Activated CD4-positive, alpha-beta T cell treated with anti-CD3 and anti-CD28 coated beads, Interleukin-2, amount 50 U/mL, for 16 hours (primary cell): ENCODE measurements around the gene URM1.
A peak's percentile ranks its signal among the peaks of the same experiment; 100 is the strongest.
"Not testable (repeated sequence)": the region's sequence is repeated elsewhere in the genome, so short reads cannot be mapped to it uniquely, and the experiment has no call there.

Source experiments
- DNase-seq: peaks from one replicate; pipeline ENCODE4 v3.0.0-alpha.2; 2020

URM1 gene

DNA sequence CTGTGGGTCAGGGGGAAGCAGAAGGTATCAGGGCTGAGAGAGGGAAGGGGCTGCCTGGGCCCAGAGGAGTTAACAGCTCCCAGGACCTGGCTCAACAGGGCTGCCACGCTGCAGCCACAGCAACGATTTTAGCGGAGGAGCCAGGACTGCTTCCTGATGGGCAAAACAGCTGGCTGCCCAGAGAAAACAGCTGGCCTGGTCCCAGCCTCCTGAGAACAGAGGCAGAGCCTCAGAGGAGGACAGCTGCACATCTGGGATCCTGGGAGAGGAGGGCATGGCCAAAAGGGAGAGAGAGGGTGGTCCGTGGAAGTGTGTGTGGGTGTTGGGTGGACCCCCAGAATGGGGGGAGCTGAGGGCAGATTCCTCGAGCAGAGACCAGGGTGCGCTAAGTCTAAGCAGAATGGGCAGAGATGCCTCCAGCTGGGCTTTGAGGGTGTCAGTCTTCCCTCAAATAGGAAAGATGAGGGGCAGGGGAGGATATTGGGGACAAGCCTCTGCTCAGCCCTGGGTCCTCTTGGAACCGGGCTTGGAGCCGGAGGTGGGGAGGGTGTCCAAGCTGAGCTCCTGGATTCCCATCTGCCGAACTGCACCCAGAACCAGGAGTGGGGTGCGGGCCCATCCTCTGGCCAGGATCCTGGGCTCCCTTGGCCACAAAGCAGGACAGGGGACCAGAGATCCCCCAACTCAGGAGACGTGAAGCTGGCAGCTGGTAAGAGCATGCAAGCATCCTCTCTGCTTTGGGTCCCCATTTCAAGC, 40.4 kb downstream of the URM1 start:
- DNase-seq = no peak

DNA sequence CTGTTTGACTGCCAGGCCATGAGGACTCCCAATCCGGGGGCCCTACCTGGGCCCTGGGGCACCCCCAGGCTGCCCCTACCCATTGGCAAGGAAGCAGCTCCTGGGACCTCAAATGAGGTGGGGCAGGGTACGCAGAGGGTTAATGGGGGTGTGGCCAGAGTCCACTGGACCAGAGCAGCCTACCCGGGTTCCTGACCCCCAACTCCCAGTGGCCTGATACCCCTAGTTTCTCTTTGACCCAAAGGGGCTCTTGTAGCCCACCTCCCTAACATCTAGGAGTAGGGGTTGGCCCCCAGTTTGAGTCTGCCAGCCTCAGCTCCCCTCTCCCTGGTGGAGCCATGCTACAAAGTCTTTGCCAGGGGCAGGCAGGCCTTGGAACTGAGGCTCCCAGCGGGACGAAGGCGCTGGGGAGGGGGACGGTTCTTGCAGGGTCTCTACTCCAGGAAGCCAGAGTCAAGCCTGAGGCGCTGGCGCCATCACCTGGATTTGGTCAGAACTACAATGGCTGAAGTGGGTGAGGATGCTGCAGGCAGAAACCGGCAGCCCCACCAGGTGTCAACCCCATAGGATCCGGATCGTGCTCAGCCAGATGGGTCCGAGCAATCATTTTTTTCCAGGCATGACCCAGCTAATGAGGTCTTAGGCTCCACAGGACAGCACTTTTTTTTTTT, 41.1 kb downstream of the URM1 start:
- peak; percentile 44 for DNase-seq

DNA sequence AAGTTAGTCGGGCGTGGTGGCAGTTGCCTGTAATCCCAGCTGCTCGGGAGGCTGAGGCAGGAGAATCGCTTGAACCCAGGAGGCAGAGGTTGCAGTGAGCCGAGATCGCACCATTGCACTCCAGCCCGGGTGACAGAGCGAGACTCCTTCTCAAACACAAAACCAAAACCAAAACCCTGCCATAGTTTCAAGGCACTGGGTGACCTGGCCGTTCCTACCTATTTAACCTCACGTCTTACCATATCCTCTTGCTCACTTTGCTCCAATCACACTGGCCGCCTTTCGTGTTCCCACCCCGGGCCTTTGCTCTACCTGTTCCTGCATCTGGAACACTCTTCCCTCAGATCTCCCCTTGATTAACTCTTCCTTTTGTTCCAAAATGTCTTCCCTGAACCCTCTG, 42.6 kb downstream of the URM1 start:
- DNase-seq = not testable (repeated sequence)

- DNase-seq = no peak
Measured at GRCh38 chr9:128414461-128414860, 43.3 kb downstream of the URM1 start.

DNA sequence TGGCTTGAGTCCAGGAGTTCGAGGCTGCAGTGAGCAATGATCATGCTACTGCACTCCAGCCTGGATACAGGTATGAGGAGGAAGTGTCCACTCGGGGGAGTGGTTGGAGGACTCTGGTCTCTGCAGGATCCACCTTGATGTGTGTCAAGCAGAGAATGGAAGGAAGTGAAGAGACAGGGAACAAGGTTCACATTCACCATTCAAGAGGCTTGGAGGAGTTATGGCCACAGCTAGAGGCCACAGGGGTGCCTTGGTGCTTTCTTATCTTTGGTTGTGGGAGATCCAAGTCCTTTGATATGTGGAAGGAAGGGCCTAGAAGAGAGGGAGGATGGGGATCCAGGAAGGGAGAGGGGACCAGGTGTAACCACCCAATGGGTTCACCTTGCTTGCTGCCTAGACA, 44.1 kb downstream of the URM1 start:
- DNase-seq = no peak

- DNase-seq = no peak
Measured at GRCh38 chr9:128416014-128416413, 44.8 kb downstream of the URM1 start.

GRCh38 chr9:128416432-128417019, 45.4 kb downstream of the URM1 start:
- no peak for DNase-seq

DNA sequence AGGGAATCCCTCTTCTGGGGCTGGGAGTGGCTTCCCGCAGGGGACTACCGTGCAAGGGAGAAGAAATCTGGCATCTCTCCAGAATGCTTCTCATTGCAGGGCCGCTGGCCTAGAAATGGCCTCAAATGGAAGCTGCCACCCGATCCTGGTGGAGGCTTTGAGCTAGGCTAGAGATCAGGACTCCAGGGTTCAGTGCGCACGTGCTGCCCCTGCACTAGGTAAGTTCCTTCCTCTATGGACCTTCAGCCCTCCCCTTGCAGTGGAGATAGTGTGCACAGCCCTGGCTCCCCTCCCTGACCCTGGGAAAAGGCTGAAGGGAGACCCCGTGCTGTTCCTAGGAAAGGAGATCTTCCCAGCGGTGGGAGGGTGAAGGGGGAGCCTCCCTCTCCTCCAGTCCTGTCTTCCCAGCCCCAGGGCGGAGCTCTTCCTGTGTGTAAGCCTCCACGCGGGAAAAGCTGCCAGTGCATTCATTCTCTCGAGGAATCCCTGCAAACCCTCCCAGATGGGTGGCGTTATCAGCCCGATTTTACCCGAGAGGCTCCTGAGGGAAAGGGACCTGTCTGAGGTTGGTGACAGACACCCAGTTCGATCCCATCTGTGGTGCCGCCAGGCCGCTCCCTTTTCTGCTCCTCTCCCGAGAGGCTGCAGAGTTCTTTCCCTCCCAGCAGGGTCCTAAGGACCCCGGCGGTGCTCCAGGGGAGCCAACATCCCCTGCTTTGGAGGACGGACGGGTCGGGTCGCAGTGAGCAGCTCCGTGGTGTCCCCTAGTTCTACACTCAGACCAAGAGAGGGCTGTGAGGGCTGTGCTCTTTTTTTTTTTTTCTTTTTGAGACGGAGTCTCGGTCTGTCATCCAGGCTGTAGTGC, 48.1 kb downstream of the URM1 start:
- DNase-seq = no peak

- DNase-seq = peak; percentile 57
Measured at GRCh38 chr9:128420060-128420650, 49.0 kb downstream of the URM1 start.

GRCh38 chr9:128420651-128421481, 49.7 kb downstream of the URM1 start, which contains the start of gene CERCAM:
Gene CERCAM, plus strand, starts transcription at chr9:128420857. Its CDS starts 21 bp downstream, at chr9:128420878.
- no peak for DNase-seq

GRCh38 chr9:128421482-128421996, 50.4 kb downstream of the URM1 start:
- DNase-seq = no peak

DNA sequence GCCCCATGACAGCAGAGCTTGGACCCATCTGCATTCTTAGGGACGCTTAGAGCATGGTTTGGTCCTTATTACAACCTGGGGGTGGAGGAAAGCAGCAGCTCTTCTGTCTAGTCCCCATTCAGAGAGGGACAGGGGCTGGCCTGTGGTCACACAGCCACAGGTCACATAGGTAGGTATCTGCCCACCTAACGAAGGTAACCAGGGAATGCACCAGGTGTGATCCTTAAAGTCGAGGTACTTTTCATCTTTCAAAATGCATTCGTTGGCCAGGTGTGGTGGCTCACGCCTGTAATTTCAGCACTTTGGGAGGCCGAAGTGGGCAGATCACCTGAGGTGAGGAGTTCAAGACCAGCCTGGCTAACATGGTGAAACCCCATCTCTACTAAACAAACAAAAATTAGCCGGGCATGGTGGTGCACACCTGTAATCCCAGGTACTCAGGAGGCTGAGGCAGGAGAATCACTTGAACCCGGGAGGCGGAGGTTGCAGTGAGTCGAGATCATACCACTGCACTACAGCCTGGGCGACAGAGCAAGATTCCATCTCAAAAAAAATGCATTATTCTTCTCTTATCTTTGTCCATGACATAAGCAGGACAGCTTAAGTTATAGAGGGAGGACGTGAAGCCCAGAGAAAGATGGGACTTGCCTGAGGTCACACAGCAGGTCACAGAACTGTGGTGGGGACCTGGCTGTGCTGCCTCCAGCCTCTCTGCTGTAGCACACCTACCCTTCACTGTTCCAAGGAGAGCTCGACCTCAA, 51.0 kb downstream of the URM1 start:
- not testable (repeated sequence) for DNase-seq

GRCh38 chr9:128422783-128423150, 51.6 kb downstream of the URM1 start:
- no peak for DNase-seq

DNA sequence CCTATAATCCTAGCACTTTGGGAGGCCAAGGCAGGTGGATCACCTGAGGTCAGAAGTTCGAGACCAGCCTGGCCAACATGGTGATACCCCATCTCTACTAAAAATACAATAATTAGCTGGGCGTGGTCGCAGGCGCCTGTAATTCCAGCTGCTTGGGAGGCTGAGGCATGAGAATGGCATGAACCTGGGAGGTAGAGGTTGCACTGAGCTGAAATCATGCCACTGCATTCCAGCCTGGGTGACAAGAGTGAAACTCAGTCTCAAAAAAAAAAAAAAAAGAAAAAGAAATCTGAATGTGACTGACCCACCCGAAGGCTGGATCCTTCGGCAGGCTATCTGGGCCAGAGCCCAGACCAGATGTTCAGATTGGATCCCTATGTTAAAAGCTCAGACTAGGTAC, 52.2 kb downstream of the URM1 start:
- DNase-seq = not testable (repeated sequence)

GRCh38 chr9:128424268-128424780, 53.1 kb downstream of the URM1 start:
- no peak for DNase-seq

DNA sequence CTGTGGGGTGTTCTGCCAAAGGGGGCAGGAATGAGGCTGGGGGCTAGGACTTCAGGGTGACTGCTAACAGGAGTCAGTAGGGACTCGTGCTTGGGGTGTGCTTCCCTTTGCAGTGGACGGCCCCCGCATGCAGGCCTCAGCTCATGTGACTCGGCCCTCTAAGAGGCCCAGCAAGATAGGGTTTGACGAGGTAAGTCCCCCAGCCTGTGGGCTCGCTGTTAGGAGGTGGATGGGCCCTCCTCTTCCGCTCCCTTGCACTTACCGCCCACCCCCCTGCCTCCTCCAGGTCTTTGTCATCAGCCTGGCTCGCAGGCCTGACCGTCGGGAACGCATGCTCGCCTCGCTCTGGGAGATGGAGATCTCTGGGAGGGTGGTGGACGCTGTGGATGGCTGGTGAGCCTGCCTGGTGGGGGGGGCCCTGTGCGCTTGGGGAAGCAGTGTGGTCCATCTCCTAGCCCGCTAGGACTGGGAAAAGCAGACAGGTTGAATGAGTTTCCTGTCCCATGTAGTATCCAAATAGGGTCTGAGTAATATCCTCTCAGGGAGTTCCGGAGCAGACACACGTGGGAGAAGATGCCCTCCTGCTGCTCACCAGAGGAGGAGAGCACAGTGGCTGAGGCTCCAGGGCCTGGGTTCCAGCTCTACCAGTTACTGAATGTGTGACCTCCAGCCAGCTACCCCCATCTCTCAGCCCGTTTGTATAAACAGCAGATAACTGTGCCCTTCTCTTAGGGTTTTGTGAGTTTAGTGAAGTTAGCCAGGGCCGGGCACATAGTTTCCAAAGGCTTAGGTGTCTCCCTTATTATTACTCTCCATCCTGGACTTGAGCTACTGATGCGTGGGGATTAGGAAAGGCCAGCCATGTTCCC, 57.7 kb downstream of the URM1 start:
- no peak for DNase-seq

DNA sequence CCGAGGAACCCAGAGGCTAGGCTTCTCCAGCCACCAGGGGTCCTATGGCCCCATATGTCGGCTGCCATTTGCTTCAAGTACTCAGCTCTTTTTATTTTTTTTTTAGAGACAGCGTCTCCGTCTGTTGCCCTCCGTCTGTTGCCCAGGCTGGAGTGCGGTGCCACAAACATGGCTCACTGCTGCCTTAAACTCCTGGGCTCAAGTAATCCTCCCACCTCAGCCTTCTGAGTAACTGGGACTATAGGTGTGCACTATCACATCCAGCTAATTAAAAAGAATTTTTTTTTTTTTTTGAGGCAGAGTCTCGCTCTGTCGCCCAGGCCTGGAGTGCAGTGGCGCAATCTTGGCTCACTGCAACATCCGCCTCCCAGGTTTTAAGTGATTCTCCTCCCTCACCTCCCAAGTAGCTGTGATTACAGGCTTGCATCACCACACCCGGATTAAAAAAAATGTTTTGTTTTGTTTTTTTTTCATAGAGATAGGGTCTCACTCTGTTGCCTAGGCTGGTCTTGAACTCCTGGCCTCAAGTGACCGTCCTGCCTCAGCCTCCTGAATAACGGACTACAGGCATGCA, 58.4 kb downstream of the URM1 start:
- no peak for DNase-seq

- no peak for DNase-seq
Measured at GRCh38 chr9:128431207-128431606, 60.0 kb downstream of the URM1 start.

GRCh38 chr9:128434340-128434739, 63.2 kb downstream of the URM1 start:
- no peak for DNase-seq
